Pulmonary artery endothelial cell (primary cell): ENCODE data around the gene DCAF16. TPM values are rescaled to one million over a fixed set of nuclear protein-coding genes. Genes with fewer than 3 reads are reported as not detected.

Source experiments
- DNase-seq: peaks from one replicate; pipeline ENCODE4 v3.0.0-alpha.2; 2011; ENCODE audit warnings: low read depth, low spot score
- total RNA-seq: library from RNA; depleted of rRNA; stranded (reverse); fragments of >200 nt; gene quantifications from 2 replicates; pipeline ENCODE4 v1.2.3, GENCODE V29; 2014

Gene DCAF16
- total RNA-seq, 1 donor from 2014 or later: 27.7 TPM

GRCh38 chr4:17781300-17782287, 29.0 kb downstream of the DCAF16 start, which contains the start of gene FAM184B:
Gene FAM184B, minus strand, starts transcription at chr4:17781621. Its CDS starts 322 bp downstream, at chr4:17781299.
- DNase-seq: no peak

DNA sequence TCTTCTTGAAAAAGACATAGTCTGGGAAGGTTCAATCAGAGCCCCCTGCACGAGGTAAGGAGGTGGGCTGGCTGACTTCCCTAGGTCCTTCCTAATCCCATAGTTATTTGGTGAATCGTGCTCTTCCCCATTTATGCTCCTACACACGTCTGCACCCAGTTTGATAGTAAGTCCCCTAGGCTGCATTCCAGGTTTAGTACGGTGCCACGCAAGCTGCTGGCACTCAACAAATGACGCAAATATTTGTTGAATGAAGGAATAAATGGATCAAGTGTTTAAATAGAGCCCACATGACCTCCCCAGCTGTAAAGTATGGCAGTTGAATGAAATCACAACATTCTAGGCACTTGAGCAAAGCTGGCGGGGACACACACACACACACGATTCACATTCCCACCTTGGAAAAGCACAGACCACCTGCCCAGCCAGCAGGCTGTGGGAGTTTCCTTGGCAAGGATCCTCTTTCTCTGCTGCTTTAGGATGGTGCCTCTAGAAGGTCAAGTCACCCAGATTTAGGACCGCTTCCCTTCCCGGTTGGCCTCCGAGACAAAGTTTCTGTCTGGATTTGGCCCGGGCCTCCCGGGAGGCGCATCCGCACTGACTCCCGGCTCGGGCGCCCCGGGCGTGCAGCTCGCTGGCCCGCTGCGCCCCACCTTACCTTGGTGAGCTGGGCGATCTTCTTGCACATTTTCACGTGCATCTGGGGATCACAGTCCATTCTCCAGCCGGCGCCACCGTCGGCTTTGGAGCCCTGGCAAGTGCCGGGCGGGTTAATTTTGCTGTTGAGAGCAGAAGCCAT, 29.9 kb downstream of the DCAF16 start:
- DNase-seq: no peak

DNA sequence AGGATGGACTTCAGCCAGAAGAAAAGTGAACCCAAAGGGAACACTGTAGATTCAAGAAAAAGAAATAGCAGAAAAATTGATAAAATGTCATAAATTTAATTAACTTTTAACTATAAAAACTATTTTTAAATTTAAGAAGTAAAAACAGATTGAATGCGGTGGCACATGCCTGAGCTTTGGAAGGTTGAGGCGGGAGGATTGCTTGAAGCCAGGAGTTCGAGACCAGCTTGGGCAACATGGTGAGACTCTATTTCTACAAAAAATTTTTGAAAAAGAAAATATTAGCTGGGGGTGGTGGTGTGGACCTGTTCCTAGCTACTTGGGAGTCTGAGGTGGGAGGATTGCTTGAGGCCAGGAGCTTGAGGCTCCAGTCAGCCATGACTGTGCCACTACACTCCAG, 32.1 kb downstream of the DCAF16 start:
- no peak for DNase-seq

- DNase-seq: no peak
These were observed 37.3 kb downstream of the DCAF16 start for GRCh38 chr4:17773135-17773698.

GRCh38 chr4:17771284-17771908, 39.2 kb downstream of the DCAF16 start:
- no peak for DNase-seq

GRCh38 chr4:17770845-17771244, 39.7 kb downstream of the DCAF16 start:
- DNase-seq: no peak

DNA sequence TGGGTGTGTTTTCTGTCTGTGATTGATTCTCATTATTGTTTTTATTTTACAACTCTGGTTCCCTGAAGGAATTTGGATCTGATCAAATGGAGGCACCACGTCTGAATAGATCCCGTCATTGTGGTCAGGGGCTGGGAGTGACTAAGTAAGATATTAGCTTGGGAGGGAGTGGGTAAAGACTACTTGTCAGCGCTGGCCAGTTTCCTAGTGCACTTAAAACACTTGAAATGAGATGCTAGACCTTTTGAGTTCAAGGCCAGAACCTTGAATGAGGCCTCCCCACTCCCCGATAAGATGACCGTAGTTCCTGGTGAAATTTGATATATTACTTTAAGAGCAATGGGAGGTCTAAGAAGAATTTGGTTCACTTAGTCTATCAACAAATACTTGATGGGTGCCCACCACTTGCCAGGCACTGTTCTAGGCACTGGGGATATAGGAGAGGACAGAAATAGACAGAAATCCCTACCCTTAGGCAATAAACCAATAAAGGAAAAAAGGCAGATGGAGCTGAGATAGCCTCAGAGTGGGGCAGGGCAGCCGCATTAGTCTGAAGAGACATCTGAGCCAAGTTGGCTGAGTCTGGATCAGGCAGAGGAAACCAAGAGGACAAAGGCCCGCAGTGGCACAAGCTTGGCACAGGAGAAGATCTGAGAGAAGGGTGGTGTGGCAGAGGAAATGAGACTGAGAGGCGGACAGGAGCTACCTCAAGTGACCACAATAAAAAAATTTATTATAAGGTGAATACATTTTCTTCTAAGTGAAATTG, 41.0 kb downstream of the DCAF16 start:
- DNase-seq: no peak

- no peak for DNase-seq
These were observed 43.6 kb downstream of the DCAF16 start for GRCh38 chr4:17766826-17767458.

GRCh38 chr4:17765514-17766286, 44.9 kb downstream of the DCAF16 start:
- DNase-seq: no peak

DNA sequence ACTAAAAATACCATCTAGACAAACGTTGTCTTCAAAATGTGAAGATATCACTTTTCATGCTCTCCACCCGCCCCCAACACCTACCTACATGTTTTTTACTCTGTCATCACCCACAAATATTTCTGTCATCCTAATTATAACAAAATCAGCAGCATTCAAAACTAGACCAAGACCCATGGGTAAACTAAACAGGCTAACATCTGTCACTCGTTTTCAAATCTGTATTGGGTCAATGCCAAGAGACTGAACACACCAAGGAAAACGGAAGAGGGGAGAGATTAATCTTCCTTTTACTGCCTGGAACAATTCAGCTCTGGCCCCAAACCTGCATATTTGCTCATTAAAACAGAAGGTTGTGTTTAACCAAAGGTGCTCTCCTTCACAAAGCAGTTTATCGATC, 46.6 kb downstream of the DCAF16 start:
- no peak for DNase-seq

GRCh38 chr4:17763416-17763815, 47.1 kb downstream of the DCAF16 start:
- no peak for DNase-seq

DNA sequence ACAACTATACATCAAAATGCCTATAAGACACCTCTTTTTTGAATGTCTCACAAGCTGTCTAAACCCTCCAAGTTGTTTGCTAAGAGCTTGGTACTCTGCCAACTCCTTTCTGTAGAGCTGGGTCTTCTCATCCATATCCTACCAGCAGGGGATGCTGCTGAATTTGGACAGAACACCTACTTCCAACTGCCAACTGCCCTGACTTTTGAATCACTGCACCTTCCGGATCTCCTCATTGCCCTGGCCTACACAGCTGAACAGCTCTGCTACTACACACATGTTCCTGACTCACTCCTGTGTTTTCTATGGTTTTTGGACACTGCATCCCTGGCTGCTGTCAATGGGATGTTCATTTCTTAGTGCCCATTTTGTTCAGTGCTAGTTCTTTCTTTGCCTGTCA, 47.8 kb downstream of the DCAF16 start:
- DNase-seq: no peak

DNA sequence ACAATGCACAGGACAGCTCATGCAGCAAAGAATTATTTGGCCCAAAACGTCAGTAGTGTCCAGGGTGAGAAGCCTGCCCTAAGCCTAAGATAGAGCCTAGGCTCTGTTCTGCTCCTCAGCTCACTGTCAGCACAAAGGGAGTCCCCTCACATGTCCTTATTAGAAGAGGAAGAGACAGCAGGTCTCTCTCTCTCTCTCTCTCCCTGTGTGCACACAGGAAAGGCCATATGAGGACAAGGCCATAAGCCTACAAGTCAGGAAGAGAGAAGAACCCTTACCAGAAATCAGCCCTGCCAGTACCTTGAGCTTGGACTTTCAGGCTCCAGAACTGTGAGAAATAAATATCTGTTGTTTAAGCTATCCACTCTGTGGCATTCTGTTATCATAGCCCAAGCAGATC, 49.5 kb downstream of the DCAF16 start:
- DNase-seq: no peak

DNA sequence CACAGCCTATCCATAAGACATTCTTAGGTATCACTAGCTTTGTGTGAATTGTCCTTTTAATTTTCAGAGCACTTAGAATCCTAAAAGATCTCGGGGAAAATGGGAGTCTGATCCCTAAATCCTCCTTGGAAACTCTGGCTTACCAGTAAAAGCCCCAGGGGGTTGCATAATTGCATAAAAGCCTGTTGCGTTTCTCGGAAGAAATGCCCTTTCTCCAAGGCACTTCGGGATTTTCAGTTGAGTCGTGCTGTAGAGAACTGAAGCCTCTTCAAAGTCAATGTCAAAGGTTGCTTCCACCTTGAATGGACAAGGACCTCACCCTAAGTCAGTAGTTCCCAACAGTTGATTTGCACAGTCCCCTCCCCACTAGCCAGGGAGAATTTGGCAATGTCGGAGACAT, 49.9 kb downstream of the DCAF16 start:
- no peak for DNase-seq

DNA sequence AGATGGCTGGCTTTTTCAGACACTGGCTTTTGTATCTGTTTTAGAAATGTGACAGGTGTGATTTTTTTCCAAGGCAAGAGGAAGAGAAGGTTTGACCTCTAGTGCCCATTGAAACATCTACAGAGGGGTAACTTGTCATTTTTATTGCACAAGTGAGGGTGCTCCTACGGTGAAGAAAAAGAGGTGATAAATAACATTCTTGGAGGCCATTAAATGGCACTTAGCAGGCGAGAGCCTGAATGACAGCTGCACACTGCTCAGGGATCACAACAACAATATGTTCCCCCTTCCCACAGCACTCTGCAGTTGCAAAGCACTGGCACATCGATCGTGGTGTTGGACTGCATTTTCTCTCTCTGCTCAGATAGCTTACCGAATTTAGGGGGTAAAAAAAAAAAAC, 52.1 kb downstream of the DCAF16 start:
- no peak for DNase-seq

- no peak for DNase-seq
These were observed 52.9 kb downstream of the DCAF16 start for GRCh38 chr4:17757621-17758020.

DNA sequence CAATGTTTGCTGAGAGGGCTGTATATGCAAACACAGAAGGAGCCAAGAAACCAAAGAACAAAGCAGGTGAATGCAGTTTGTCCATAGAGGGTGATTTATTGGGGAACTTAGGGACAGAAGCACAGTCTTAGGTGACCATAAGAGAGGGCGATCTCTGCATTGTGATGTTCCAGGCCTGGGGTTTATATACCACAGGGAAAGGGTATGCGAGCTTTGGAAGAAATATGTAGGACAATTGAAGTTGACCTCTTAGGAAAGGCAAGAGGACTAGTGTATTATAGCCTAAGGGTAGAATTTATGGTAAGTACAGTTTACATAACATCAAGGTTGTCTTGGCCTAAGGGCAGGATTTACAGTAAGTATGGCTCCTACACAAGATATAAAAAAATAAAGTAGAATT, 56.9 kb downstream of the DCAF16 start:
- DNase-seq: no peak
